HCT116 (cell line): Measurements from ENCODE around the gene TOB2. TPM values are rescaled to one million over a fixed set of nuclear protein-coding genes. Genes with fewer than 3 reads are reported as not detected.
"Not testable (repeated sequence)": the region's sequence is repeated elsewhere in the genome, so short reads cannot be mapped to it uniquely, and the experiment has no call there.

ENCODE experiments used
- ATAC-seq: fragments of 200-7000 bp; cut with Tn5 transposase; 2 replicates; pipeline ENCODE4 v1.9.1; 2020; ENCODE audit warnings: mild to moderate bottlenecking, moderate library complexity
- BruUV-seq: library from RNA; stranded (reverse); fragments of 400-500 nt; replicated peaks from 2 replicates; lab custom pipeline; 2021; lab: Mats Ljungman, UMichigan
- CTCF ChIA-PET: fragments of 300-600 bp; sonication (Branson Sonifier 250); formaldehyde crosslinking; loops from one replicate; lab custom pipeline; 2021; ENCODE audit warnings: antibody characterized with exemption; lab: Charles Lee
- POLR2A ChIA-PET: fragments of 300-600, 350-600 bp; sonication (Branson Sonifier 250); formaldehyde crosslinking; loops from one replicate; lab custom pipeline; 2021; ENCODE audit warnings: antibody characterized with exemption; lab: Charles Lee
- RAD21 ChIA-PET, 2 experiments: fragments of 300-600 bp; sonication (Branson Sonifier 250); formaldehyde crosslinking; loops; one replicate each; lab custom pipeline; 2023; ENCODE audit warnings: low total read pairs in 2 of 2; ENCODE audit not compliant: uncharacterized antibody in 2 of 2, unreplicated experiment in 2 of 2, low non-redundant PET in 1 of 2; lab: Charles Lee
- DNase-seq: peaks from one replicate; pipeline ENCODE4 v3.0.0-alpha.2; 2010; ENCODE audit warnings: low read depth, low spot score
- H2AFZ ChIP-seq: fragments of 200-600 bp; shearing (Covaris generic), sonication (generic); 2 replicates; pipeline ENCODE4 v1.6.1; 2017; ENCODE audit warnings: low read depth, mixed run types, mixed read lengths, antibody characterized with exemption, low read length; ENCODE audit not compliant: poor library complexity, severe bottlenecking
- H3K27ac ChIP-seq: 2 replicates; pipeline ENCODE4 v1.5.1; 2012; ENCODE audit warnings: low read depth, low read length
- H3K27me3 ChIP-seq: fragments of 200-600 bp; sonication (generic); 2 replicates; pipeline ENCODE4 v1.6.1; 2016; ENCODE audit warnings: mixed run types, low read length, mixed read lengths; ENCODE audit not compliant: insufficient read depth
- H3K36me3 ChIP-seq, 2 experiments: fragments of 200-500 bp in 1 of 2; fragments of 200-600 bp in 1 of 2; sonication (Bioruptor generic) in 1 of 2; sonication (generic) in 1 of 2; 2 replicates each; pipeline versions ENCODE4 v1.5.1 to v1.6.1; 2014 to 2016; ENCODE audit warnings: low read length in 2 of 2, inconsistent platforms in 1 of 2, mixed read lengths in 1 of 2, mixed run types in 1 of 2; ENCODE audit not compliant: insufficient read depth in 2 of 2, control insufficient read depth in 1 of 2
- H3K4me1 ChIP-seq, 2 experiments: fragments of 200-600 bp in 1 of 2; sonication (generic) in 1 of 2; 2 replicates each; pipeline versions ENCODE4 v1.5.1 to v1.6.1; 2012 to 2017; ENCODE audit warnings: low read length in 2 of 2, inconsistent platforms in 1 of 2, mild to moderate bottlenecking in 1 of 2, mixed read lengths in 1 of 2, mixed run types in 1 of 2, moderate library complexity in 1 of 2; ENCODE audit not compliant: insufficient read depth in 2 of 2, control insufficient read depth in 1 of 2
- H3K4me2 ChIP-seq: fragments of 200-600 bp; sonication (generic); 2 replicates; pipeline ENCODE4 v1.6.1; 2017; ENCODE audit warnings: mixed run types, low read length, mixed read lengths
- H3K4me3 ChIP-seq, 2 experiments: fragments of 200-600 bp in 1 of 2; sonication (generic) in 1 of 2; replicated peaks in 1 of 2; 2 replicates each; pipeline ENCODE4 v1.5.1; 2011 to 2016; ENCODE audit warnings: low read length in 2 of 2, control low read depth in 1 of 2, low read depth in 1 of 2, mild to moderate bottlenecking in 1 of 2, mixed read lengths in 1 of 2, mixed run types in 1 of 2
- H3K79me2 ChIP-seq: fragments of 200-600 bp; sonication (generic); 2 replicates; pipeline ENCODE4 v1.6.1; 2017; ENCODE audit warnings: mild to moderate bottlenecking, mixed run types, low read length, moderate library complexity, mixed read lengths; ENCODE audit not compliant: insufficient read depth
- H3K9ac ChIP-seq: fragments of 200-600 bp; sonication (generic); 2 replicates; pipeline ENCODE4 v1.6.1; 2016; ENCODE audit warnings: low read length, mixed read lengths
- H3K9me2 ChIP-seq: fragments of 200-600 bp; sonication (generic), shearing (Covaris generic); 2 replicates; pipeline ENCODE4 v1.6.1; 2017; ENCODE audit warnings: mixed run types, mild to moderate bottlenecking, moderate library complexity; ENCODE audit not compliant: insufficient read depth
- H3K9me3 ChIP-seq, 2 experiments: fragments of 200-500 bp in 1 of 2; fragments of 200-600 bp in 1 of 2; sonication (Bioruptor generic) in 1 of 2; sonication (generic) in 1 of 2; 2 replicates each; pipeline ENCODE4 v1.6.1; 2014 to 2017; ENCODE audit warnings: low read length in 2 of 2, mixed read lengths in 2 of 2, inconsistent platforms in 1 of 2, low read depth in 1 of 2, mild to moderate bottlenecking in 1 of 2, mixed run types in 1 of 2, moderate library complexity in 1 of 2; ENCODE audit not compliant: control insufficient read depth in 1 of 2, insufficient read depth in 1 of 2
- H4K20me1 ChIP-seq: fragments of 200-600 bp; sonication (generic), shearing (Covaris generic); 2 replicates; pipeline ENCODE4 v1.6.1; 2017; ENCODE audit warnings: mixed run types, mild to moderate bottlenecking, moderate library complexity; ENCODE audit not compliant: insufficient read depth
- CBX3 ChIP-seq: IDR thresholded peaks from 2 replicates; pipeline ENCODE4 v1.6.1; 2012; ENCODE audit warnings: low read depth
- CEBPB ChIP-seq: IDR thresholded peaks from 2 replicates; pipeline ENCODE4 v1.6.1; 2012; ENCODE audit warnings: low read depth
- ELF1 ChIP-seq: IDR thresholded peaks from 2 replicates; pipeline ENCODE4 v1.6.1; 2012; ENCODE audit warnings: low read depth, borderline replicate concordance
- EZH2phosphoT487 ChIP-seq: fragments of 200-600 bp; IDR thresholded peaks from 2 replicates; pipeline ENCODE4 v1.6.1; 2018; ENCODE audit warnings: antibody characterized with exemption, borderline replicate concordance
- FOSL1 ChIP-seq: IDR thresholded peaks from 2 replicates; pipeline ENCODE4 v1.6.1; 2012; ENCODE audit warnings: low read depth
- JUND ChIP-seq: IDR thresholded peaks from 2 replicates; pipeline ENCODE4 v1.6.1; 2012
- RAD21 ChIP-seq: IDR thresholded peaks from 2 replicates; pipeline ENCODE4 v1.6.1; 2012; ENCODE audit warnings: low read depth, mild to moderate bottlenecking
- REST ChIP-seq: IDR thresholded peaks from 2 replicates; pipeline ENCODE4 v1.6.1; 2012; ENCODE audit warnings: low read depth
- SIN3A ChIP-seq: IDR thresholded peaks from 2 replicates; pipeline ENCODE4 v1.6.1; 2012; ENCODE audit warnings: low read depth
- SP1 ChIP-seq: IDR thresholded peaks from 2 replicates; pipeline ENCODE4 v1.6.1; 2012; ENCODE audit warnings: low read depth
- TCF7L2 ChIP-seq: IDR thresholded peaks from 2 replicates; pipeline ENCODE4 v1.7.0; 2011; ENCODE audit warnings: borderline replicate concordance, inconsistent platforms; ENCODE audit not compliant: insufficient read depth, insufficient read length; ENCODE audit errors: extremely low read depth
- ZBTB33 ChIP-seq: IDR thresholded peaks from 2 replicates; pipeline ENCODE4 v1.6.1; 2011; ENCODE audit warnings: mild to moderate bottlenecking, low read length, moderate library complexity; ENCODE audit not compliant: insufficient replicate concordance; ENCODE audit errors: extremely low read depth
- ZFX ChIP-seq: fragments of 450-650 bp; IDR thresholded peaks from 2 replicates; pipeline ENCODE4 v1.6.1; 2017
- intact Hi-C: fragments of 100-400 bp; cut with micrococcal nuclease; formaldehyde crosslinking; loops from 2 replicates; pipeline ENCODE4 v1.10.0; 2022
- total RNA-seq: library from RNA; stranded (reverse); gene quantifications from one replicate; pipeline ENCODE4 v1.2.1, GENCODE V29; 2021; ENCODE audit not compliant: unreplicated experiment

Gene TOB2
- total RNA-seq, 1 experiment from 2014 or later = 55.2 TPM

GRCh38 chr22:41461901-41462300 is 15.3 kb upstream of the TOB2 start (continued):
- TF ChIP-seq CEBPB (no peak), EZH2phosphoT487 (no peak), SP1 (no peak)

GRCh38 chr22:41460071-41460470 is 13.5 kb upstream of the TOB2 start:
- intact Hi-C loops, H3K27ac ChIP-seq, H3K9me2 ChIP-seq, H2AFZ ChIP-seq, H3K9me3 ChIP-seq, H3K4me2 ChIP-seq, H4K20me1 ChIP-seq, H3K27me3 ChIP-seq, DNase-seq, H3K9ac ChIP-seq, CTCF ChIA-PET, BruUV-seq, H3K4me3 ChIP-seq, ATAC-seq, RAD21 ChIA-PET, H3K4me1 ChIP-seq: not testable (repeated sequence)
- Histone ChIP-seq H3K79me2 (peaks cover 33% of the 10 kb centered on the region), H3K36me3 (peaks cover 37 to 43% of the 10 kb centered on the region in 2 experiments; a peak in 3 of 4 replicates)
- POLR2A ChIA-PET = interaction anchor here (2.1 kb wide), 1 partner anchor 13 kb away, joined by 8 read pairs; the partner anchor contains the start of gene TOB2

- Histone ChIP-seq H3K27me3 (no peaks in the 10 kb centered on the region), H3K27ac (no peak overlapping the region), H3K36me3 (peaks cover 30 to 37% of the 10 kb centered on the region in 2 experiments; a peak in 3 of 4 replicates), H3K4me3 (no peak overlapping the region), H4K20me1 (no peaks in the 10 kb centered on the region), H3K9me3 (no peaks in the 10 kb centered on the region), H3K9me2 (no peaks in the 10 kb centered on the region), H3K4me2 (no peak overlapping the region), H3K79me2 (peaks cover 26% of the 10 kb centered on the region), H3K9ac (no peak overlapping the region), H2AFZ (no peak overlapping the region), H3K4me1 (no peaks in the 10 kb centered on the region)
- BruUV-seq = no TSS peak
- CTCF ChIA-PET = no interaction called here
- ATAC-seq (no peak), DNase-seq (no peak)
- intact Hi-C loops = no loop called here
- POLR2A ChIA-PET = interaction anchor here (1.9 to 2.1 kb wide), 2 partner anchors 11 to 13 kb away, joined by 6 to 8 read pairs; partner anchors contain the start of gene TOB2
- RAD21 ChIA-PET = no interaction called here
- TF ChIP-seq ZBTB33 (no peak), SIN3A (no peak), CBX3 (no peak), SP1 (no peak), CEBPB (no peak), ZFX (no peak), JUND (no peak), REST (no peak), ELF1 (no peak), TCF7L2 (no peak), FOSL1 (no peak), RAD21 (no peak)
These were observed 12.8 kb upstream of the TOB2 start for GRCh38 chr22:41459431-41459830.
